Stimulated activated naive CD8-positive, alpha-beta T cell treated with anti-CD3 and anti-CD28 coated beads, Interleukin-15, Interleukin-2, amounts not matched to agents 100 ng/mL and 50 ng/mL, for 24 hours (primary cell): ENCODE measurements around the gene PHLPP1.
"Not testable (repeated sequence)": the region's sequence is repeated elsewhere in the genome, so short reads cannot be mapped to it uniquely, and the experiment has no call there.

Source experiments
- H3K27ac Mint-ChIP-seq: one replicate; pipeline ENCODE4 v1.8.0; 2021; ENCODE audit warnings: mild to moderate bottlenecking, mixed read lengths
- H3K27me3 Mint-ChIP-seq: one replicate; pipeline ENCODE4 v1.8.0; 2021; ENCODE audit warnings: mixed read lengths
- H3K36me3 Mint-ChIP-seq: one replicate; pipeline ENCODE4 v1.8.0; 2021; ENCODE audit warnings: low read depth, mixed read lengths
- H3K4me1 Mint-ChIP-seq: one replicate; pipeline ENCODE4 v1.8.0; 2021; ENCODE audit warnings: low read depth, mixed read lengths
- H3K4me3 Mint-ChIP-seq: one replicate; pipeline ENCODE4 v1.8.0; 2021; ENCODE audit warnings: mild to moderate bottlenecking, mixed read lengths
- H3K9me3 Mint-ChIP-seq: one replicate; pipeline ENCODE4 v1.8.0; 2021; ENCODE audit warnings: mixed read lengths

PHLPP1 gene

GRCh38 chr18:62715436-62715758, at the start of gene PHLPP1:
TSS of gene PHLPP1 (plus strand) at chr18:62715541. CDS start at chr18:62715684, 143 bp downstream.
- H3K9me3 Mint-ChIP-seq, result no peaks in the 10 kb centered on the region
- no peaks in the 10 kb centered on the region for H3K27me3 Mint-ChIP-seq
- peak within 1 kb of the TSS; percentile 81 for H3K4me3 Mint-ChIP-seq
- peak within 1 kb of the TSS; percentile 79 for H3K27ac Mint-ChIP-seq
- H3K36me3 Mint-ChIP-seq, result no peaks in the 10 kb centered on the region
- peaks cover 40% of the 10 kb centered on the region for H3K4me1 Mint-ChIP-seq

GRCh38 chr18:62669225-62669624, 46.1 kb upstream of the PHLPP1 start:
- Mint-ChIP-seq H3K4me1 (peaks cover 26% of the 10 kb centered on the region), H3K4me3 (no peak overlapping the region), H3K27ac (peak overlapping the region; percentile 69), H3K27me3 (peaks cover 6% of the 10 kb centered on the region), H3K36me3 (peaks cover 7% of the 10 kb centered on the region), H3K9me3 (peaks cover 17% of the 10 kb centered on the region)

GRCh38 chr18:62670573-62670972, 44.8 kb upstream of the PHLPP1 start:
- H3K27ac Mint-ChIP-seq, result no peak overlapping the region
- peaks cover 6% of the 10 kb centered on the region for H3K27me3 Mint-ChIP-seq
- peaks cover 17% of the 10 kb centered on the region for H3K9me3 Mint-ChIP-seq
- H3K4me1 Mint-ChIP-seq, result peaks cover 26% of the 10 kb centered on the region
- no peak overlapping the region for H3K4me3 Mint-ChIP-seq
- H3K36me3 Mint-ChIP-seq, result peaks cover 7% of the 10 kb centered on the region

GRCh38 chr18:62672600-62672999, 42.7 kb upstream of the PHLPP1 start:
- peaks cover 26% of the 10 kb centered on the region for H3K4me1 Mint-ChIP-seq
- H3K27me3 Mint-ChIP-seq, result peaks cover 6% of the 10 kb centered on the region
- peaks cover 7% of the 10 kb centered on the region for H3K36me3 Mint-ChIP-seq
- H3K4me3 Mint-ChIP-seq, result no peak overlapping the region
- peaks cover 17% of the 10 kb centered on the region for H3K9me3 Mint-ChIP-seq
- no peak overlapping the region for H3K27ac Mint-ChIP-seq

GRCh38 chr18:62678847-62679485, 36.4 kb upstream of the PHLPP1 start:
- no peaks in the 10 kb centered on the region for H3K9me3 Mint-ChIP-seq
- peaks cover under 1% of the 10 kb centered on the region for H3K27me3 Mint-ChIP-seq
- H3K36me3 Mint-ChIP-seq, result no peaks in the 10 kb centered on the region
- H3K4me3 Mint-ChIP-seq, result no peak overlapping the region
- H3K27ac Mint-ChIP-seq, result no peak overlapping the region
- H3K4me1 Mint-ChIP-seq, result no peaks in the 10 kb centered on the region

- H3K4me1 Mint-ChIP-seq, result no peaks in the 10 kb centered on the region
Observed at GRCh38 chr18:62682371-62682770, 33.0 kb upstream of the PHLPP1 start.

GRCh38 chr18:62683935-62684334, 31.4 kb upstream of the PHLPP1 start:
- H3K27me3 Mint-ChIP-seq, result no peaks in the 10 kb centered on the region
- no peak overlapping the region for H3K27ac Mint-ChIP-seq
- H3K9me3 Mint-ChIP-seq, result peaks cover 13% of the 10 kb centered on the region
- H3K36me3 Mint-ChIP-seq, result no peaks in the 10 kb centered on the region
- H3K4me3 Mint-ChIP-seq, result no peak overlapping the region
- H3K4me1 Mint-ChIP-seq, result no peaks in the 10 kb centered on the region

More at GRCh38 chr18:62682371-62682770, 33.0 kb upstream of the PHLPP1 start:
- Mint-ChIP-seq H3K4me3 (no peak overlapping the region), H3K27me3 (no peaks in the 10 kb centered on the region), H3K36me3 (no peaks in the 10 kb centered on the region), H3K27ac (no peak overlapping the region), H3K9me3 (peaks cover 7% of the 10 kb centered on the region)

GRCh38 chr18:62688743-62689317, 26.5 kb upstream of the PHLPP1 start:
- peaks cover 30% of the 10 kb centered on the region for H3K9me3 Mint-ChIP-seq
- H3K27ac Mint-ChIP-seq, result no peak overlapping the region
- H3K4me3 Mint-ChIP-seq, result no peak overlapping the region
- H3K27me3 Mint-ChIP-seq, result peaks cover 11% of the 10 kb centered on the region
- peaks cover 6% of the 10 kb centered on the region for H3K36me3 Mint-ChIP-seq
- no peaks in the 10 kb centered on the region for H3K4me1 Mint-ChIP-seq

GRCh38 chr18:62690236-62690815, 25.0 kb upstream of the PHLPP1 start:
- peaks cover 30% of the 10 kb centered on the region for H3K9me3 Mint-ChIP-seq
- H3K36me3 Mint-ChIP-seq, result peaks cover 6% of the 10 kb centered on the region
- peaks cover 11% of the 10 kb centered on the region for H3K27me3 Mint-ChIP-seq
- H3K4me3 Mint-ChIP-seq, result no peak overlapping the region
- no peak overlapping the region for H3K27ac Mint-ChIP-seq
- H3K4me1 Mint-ChIP-seq, result no peaks in the 10 kb centered on the region

GRCh38 chr18:62693659-62694058, 21.7 kb upstream of the PHLPP1 start:
- no peak overlapping the region for H3K4me3 Mint-ChIP-seq

GRCh38 chr18:62697636-62698035, 17.7 kb upstream of the PHLPP1 start:
- Mint-ChIP-seq H3K36me3 (no peaks in the 10 kb centered on the region), H3K27me3 (peaks cover 5% of the 10 kb centered on the region), H3K27ac (no peak overlapping the region), H3K4me1 (no peaks in the 10 kb centered on the region), H3K9me3 (no peaks in the 10 kb centered on the region), H3K4me3 (no peak overlapping the region)

More at GRCh38 chr18:62693659-62694058, 21.7 kb upstream of the PHLPP1 start:
- Mint-ChIP-seq H3K36me3 (peaks cover 6% of the 10 kb centered on the region), H3K9me3 (peaks cover 16% of the 10 kb centered on the region), H3K27ac (no peak overlapping the region), H3K27me3 (peaks cover 11% of the 10 kb centered on the region), H3K4me1 (no peaks in the 10 kb centered on the region)

- peaks cover 15% of the 10 kb centered on the region for H3K27me3 Mint-ChIP-seq
- H3K4me1 Mint-ChIP-seq, result no peaks in the 10 kb centered on the region
- no peak overlapping the region for H3K4me3 Mint-ChIP-seq
- H3K36me3 Mint-ChIP-seq, result no peaks in the 10 kb centered on the region
- no peaks in the 10 kb centered on the region for H3K9me3 Mint-ChIP-seq
- H3K27ac Mint-ChIP-seq, result no peak overlapping the region
Observed at GRCh38 chr18:62702259-62702658, 13.1 kb upstream of the PHLPP1 start.

GRCh38 chr18:62706879-62707278, 8.5 kb upstream of the PHLPP1 start:
- H3K27ac Mint-ChIP-seq, H3K4me3 Mint-ChIP-seq, H3K9me3 Mint-ChIP-seq, H3K36me3 Mint-ChIP-seq, H3K4me1 Mint-ChIP-seq, H3K27me3 Mint-ChIP-seq: not testable (repeated sequence)

GRCh38 chr18:62709908-62710307, 5.4 kb upstream of the PHLPP1 start:
- H3K27ac Mint-ChIP-seq, H3K9me3 Mint-ChIP-seq, H3K4me3 Mint-ChIP-seq, H3K4me1 Mint-ChIP-seq, H3K36me3 Mint-ChIP-seq, H3K27me3 Mint-ChIP-seq: not testable (repeated sequence)

GRCh38 chr18:62710417-62710816, 4.9 kb upstream of the PHLPP1 start:
- Mint-ChIP-seq H3K4me1 (peaks cover 6% of the 10 kb centered on the region), H3K27ac (no peak overlapping the region), H3K4me3 (no peak overlapping the region), H3K36me3 (no peaks in the 10 kb centered on the region), H3K27me3 (peaks cover 5% of the 10 kb centered on the region), H3K9me3 (no peaks in the 10 kb centered on the region)

GRCh38 chr18:62711781-62712180, 3.6 kb upstream of the PHLPP1 start:
- no peaks in the 10 kb centered on the region for H3K27me3 Mint-ChIP-seq
- H3K27ac Mint-ChIP-seq, result no peak overlapping the region
- H3K9me3 Mint-ChIP-seq, result no peaks in the 10 kb centered on the region
- H3K4me1 Mint-ChIP-seq, result peaks cover 6% of the 10 kb centered on the region
- H3K4me3 Mint-ChIP-seq, result no peak overlapping the region
- H3K36me3 Mint-ChIP-seq, result no peaks in the 10 kb centered on the region
